HG03439 (cell line): ENCODE measurements around the gene TTC14.
"Not testable (repeated sequence)": the region's sequence is repeated elsewhere in the genome, so short reads cannot be mapped to it uniquely, and the experiment has no call there.

Experiments used
- ATAC-seq: cut with Tn5 transposase; IDR thresholded peaks from one replicate; pipeline ENCODE4 v1.9.1; 2021; ENCODE audit warnings: mild to moderate bottlenecking, moderate library complexity; ENCODE audit not compliant: unreplicated experiment

TTC14 gene, protein sequence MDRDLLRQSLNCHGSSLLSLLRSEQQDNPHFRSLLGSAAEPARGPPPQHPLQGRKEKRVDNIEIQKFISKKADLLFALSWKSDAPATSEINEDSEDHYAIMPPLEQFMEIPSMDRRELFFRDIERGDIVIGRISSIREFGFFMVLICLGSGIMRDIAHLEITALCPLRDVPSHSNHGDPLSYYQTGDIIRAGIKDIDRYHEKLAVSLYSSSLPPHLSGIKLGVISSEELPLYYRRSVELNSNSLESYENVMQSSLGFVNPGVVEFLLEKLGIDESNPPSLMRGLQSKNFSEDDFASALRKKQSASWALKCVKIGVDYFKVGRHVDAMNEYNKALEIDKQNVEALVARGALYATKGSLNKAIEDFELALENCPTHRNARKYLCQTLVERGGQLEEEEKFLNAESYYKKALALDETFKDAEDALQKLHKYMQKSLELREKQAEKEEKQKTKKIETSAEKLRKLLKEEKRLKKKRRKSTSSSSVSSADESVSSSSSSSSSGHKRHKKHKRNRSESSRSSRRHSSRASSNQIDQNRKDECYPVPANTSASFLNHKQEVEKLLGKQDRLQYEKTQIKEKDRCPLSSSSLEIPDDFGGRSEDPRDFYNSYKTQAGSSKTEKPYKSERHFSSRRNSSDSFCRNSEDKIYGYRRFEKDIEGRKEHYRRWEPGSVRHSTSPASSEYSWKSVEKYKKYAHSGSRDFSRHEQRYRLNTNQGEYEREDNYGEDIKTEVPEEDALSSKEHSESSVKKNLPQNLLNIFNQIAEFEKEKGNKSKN

DNA sequence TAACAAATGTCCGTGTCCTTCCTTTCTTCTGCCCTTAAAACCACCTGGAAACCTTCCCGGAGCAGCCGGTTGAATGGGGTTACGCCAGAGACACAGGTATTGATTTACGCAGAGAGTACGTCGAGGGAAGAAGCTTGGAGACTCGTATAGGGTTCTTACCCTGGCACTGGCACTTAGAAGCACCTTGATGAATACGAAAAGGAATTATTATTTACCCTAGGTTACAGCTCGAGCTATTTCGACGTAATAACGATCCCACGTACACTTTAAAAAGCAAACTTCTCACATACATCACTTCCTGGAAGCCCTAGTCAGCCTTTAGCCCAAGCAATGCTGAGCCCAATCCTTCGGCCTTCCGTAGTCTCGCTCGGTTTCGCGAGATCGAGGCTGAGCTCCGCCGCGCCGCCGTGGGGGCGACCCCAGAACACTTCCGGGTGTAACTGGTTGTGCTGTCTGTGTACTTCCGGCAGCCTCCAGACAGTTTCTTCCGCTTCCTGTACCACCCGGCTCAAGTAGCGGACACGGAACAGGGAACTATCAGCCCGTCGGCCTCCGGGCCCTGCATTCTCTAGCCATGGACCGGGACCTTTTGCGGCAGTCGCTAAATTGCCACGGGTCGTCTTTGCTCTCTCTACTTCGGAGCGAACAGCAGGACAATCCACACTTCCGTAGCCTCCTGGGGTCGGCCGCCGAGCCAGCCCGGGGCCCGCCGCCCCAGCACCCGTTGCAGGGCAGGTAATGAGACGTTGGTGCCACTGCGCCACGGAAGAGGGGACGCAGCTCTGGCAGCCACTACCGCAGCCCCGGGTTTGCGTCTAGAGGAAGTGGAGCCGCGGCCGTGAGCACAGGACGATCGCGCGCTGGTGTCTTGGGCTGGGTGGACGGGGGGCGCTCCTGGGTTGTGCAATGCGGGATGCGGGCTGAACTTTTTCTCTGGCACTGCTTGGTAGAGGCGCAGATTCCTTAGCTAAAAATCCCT is at the start of gene TTC14:
Gene TTC14 (plus strand): TSS at position 476 of the 979 bp plus-strand sequence. CDS start 99 bp downstream, at position 575.
- peak; percentile 98 for ATAC-seq

DNA sequence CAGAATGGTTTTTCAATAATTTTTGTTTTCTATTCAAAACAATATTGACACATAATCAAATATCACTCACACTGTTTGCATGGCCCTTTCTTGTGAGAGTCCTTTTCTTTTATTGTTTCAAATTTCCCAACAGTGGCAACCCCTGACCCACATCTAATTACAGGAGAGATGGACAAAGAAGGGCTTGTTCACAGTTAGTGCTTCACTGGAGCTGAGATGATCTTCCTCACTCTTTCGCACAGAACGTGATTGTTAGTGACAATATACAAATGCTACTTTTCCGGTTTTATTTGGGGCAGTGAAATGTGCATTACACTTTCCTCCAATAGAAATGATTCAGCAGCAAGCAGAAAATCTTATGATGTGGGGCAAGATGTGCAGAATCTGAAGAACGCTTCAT is 38.6 kb upstream of the TTC14 start:
- no peak for ATAC-seq

DNA sequence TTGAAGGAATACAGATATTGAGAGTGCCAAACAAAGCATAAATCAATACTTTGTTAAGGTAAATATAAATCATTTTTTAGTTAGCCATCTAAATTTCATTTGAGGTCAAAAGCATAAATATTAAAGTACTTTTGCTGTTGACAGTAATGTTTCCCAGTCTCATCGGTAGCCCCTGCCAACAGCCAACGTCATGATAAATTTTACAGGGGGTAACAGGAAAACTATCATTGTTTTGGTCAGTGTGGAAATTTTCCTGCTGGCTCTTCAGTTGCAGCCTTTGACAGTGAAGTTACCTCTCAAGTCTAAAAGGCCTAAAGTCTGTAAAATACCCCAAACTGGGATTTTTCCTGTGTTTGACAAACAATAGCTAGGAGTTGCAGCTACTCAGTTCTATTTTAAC is 37.3 kb upstream of the TTC14 start:
- no peak for ATAC-seq

DNA sequence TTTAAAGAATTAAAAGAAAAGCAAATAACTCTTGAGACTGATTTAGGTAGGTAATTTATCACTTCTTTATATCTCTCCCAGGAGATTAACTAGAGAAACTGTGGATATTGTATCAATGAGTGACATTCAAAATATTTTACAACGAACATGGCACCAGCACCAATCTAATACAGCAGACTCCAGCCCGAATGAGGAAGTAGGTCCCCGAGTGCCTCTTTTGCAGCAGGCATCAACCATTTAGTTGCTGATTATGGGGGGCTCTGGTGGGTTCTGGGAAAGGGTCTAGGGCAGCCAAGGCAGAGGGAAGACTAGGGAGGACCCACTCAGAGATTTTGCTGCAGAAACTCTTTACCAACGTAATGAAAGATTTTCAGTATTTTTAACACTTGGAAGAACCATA is 31.7 kb upstream of the TTC14 start:
- ATAC-seq, result no peak

DNA sequence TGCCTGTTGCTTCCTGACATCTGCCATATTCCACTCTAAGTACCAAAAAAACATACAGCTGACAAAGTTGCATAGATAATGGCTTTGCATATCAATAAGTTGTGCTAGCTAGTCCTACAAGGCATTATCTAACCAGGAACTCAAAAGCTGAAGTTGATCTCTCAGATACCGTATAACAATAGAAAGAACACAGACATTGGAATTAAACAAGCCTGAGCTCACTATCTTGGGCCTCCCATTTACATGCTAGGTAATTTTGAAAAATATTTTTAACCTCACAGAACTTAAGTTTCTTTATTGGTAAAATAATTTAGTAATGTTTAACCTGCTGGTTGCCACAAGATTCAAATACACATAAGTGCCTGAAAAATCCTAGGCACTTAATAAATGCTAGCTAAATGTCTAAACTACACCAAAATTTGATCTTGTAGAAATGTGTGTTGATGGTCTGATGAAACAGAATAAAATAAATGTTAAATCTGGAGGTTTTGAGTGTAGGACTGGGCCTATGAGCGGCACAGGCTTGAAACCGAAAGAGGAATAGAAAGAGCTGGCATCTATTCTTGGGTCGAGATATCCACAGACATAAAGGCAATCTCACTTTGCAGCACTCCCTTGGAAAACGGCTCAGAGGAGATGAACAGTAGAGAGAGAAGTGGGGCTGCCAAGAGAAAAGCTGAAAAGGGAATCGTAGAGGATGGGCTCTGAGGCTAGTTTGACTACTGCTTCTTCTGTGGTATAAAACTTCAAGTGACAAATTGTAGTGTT is 29.9 kb upstream of the TTC14 start:
- ATAC-seq, result peak; percentile 75

DNA sequence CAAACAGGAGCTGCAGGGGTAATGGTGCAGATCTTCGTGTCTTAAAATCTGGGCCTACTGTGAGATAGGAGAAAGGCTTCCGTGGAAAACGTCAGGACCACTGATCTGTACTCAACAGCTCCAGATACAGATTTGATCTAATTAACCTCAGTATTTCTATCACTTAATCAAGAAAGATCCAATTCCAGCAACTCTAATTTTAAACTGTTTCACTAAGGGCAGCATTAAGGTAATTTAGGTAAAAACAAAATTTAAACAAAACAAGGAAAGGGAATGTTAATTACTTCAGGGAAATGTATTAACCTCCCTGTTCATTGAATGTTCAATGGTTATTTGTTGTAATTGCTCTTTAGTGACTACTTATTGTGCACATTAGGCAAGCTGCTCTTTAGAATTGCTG is 26.4 kb upstream of the TTC14 start:
- ATAC-seq, result no peak

DNA sequence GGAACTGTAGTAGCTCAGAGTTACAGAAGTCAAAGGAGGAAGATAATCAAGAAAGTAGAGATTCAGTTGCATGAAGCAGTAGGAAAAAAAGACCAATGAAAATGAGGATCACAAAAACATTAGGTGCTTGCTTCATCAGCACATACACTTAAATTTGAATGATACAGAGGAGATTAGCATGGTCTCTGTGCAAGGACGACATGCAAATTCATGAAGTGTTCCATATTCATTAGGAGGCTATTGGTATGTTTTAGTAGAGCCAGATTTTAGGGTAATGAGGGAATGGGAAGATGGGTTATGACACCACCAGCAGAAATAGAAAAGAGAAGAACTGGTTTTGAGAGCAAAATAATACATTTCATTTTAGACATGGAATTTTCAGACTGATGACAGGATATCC is 21.0 kb upstream of the TTC14 start:
- no peak for ATAC-seq

DNA sequence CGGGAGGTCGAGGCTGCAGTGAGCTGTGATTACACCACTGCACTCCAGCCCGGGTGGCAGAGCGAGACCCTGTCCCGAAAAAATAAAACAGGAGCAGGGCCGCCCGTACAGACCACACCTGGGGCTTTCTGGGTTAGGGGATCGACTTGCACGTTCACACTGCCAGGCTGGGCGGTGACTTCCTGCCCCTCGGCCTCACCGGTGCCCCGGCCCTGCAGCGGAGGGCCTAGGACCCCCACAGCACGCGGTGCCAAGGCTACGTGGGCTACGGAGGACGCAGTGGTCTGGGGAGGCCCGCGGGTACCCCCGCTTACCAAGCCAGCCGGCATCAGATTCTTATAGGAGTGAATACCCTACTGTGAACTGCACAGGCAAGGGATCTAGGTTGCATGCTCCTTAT is 11.6 kb upstream of the TTC14 start:
- ATAC-seq, result no peak

DNA sequence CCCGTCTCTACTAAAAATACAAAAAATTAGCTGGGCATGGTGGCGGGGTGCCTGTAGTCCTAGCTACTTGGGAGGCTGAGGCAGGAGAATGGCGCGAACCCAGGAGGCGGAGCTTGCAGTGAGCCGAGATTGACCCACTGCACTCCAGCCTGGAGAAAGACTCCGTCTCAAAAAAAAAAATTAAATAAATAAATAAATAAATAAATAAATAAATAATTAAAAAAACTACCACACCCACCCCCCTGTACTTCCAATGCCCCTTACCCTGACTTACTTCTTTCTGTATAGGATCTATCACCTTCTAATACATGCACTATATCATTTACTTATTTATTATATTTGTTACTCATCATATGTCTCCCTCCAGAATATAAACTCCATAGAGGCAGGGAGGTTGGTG is 8.3 kb upstream of the TTC14 start:
- not testable (repeated sequence) for ATAC-seq

DNA sequence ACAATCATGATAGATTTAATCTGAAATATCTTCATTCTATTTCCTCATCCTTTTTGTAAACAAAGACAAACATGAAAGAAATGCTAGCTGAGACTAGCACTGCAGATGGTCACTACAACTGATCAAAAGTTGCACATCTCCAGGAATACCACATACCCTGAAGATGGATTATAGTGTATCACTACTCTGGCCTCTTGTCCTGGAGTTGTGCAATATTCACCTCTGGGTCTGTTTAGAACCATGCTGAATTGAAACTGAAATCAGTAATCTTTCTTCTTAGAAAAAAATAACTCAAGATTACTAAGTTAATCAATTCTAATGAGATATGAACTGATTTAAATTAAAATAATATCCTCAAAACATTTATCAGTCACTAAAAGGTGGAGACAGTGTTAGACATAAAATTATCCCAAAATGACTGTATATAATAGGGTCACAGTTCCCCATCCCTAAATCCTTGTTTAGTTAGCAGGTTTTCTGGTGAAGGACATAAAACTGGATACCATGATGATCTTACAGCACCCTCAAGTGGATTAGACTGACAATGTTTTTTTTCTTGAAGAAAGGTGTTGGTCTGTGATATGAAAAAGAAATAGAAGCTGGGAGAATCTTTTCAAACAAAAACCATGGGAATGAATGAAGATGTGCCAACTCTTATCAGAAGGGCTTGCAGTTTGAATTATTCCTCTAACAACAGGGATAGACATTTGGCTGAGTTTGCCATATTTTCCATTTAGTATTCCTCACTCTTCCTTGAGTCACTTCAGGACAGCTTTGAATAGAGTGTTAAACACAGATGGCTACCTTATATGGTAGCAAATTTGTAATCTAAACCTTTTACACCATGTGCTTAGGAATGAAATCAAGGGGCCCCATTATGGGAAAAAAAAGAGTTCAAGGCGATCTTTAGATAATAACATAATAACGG is 7.1 kb upstream of the TTC14 start:
- ATAC-seq, result no peak

DNA sequence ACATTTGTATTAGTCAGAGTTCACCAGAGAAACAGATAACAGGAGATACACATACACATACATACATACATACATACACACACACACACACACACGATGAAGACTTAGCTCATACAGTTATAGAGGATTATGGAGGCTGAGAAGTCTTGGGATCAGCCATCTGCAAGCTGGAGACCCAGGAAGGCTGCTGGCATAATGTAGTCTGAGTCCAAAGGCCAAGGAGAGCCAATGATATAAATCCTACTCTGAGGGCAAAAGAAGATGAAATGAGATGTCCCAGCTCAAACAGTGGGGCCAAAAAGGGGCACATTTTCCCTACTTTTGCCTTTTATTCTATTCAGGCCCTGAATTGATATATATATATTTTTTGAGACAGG is 6.4 kb upstream of the TTC14 start:
- ATAC-seq, result no peak

DNA sequence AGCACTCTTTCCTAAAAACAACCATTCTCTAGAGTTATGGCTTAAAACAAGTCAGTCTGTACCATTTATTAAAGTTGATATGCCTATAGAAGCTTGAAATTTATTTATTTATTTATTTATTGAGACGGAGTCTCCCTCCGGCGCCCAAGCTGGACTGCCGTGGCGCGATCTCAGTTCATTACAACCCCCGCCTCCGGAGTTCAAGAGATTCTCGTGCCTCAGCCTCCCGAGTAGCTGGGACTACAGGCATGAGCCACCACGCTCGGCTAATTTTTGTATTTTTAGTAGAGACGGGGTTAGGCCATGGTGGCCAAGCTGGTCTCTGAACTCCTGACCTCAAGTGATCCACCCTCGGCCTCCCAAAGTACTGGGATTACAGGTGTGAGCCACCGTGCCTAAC is 1.5 kb upstream of the TTC14 start:
- no peak for ATAC-seq

DNA sequence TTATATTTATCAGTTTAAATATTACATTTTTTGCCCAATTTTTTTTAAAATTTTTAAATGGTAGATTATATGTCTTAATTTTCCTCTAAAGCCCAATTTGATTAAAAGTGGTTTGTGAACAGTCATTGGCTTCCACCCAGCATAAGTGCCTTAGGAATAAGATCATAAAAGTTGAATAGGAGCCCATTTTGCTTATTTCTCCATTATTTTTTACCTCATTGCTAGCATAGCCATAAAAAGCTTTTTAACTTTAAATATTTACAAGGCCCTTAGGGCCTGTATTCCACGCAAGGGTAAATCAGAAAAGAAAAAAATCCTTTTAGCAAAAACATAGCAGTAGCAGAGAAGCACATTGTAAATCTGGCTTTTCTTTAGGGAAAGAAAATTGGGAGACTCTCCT is 9.0 kb downstream of the TTC14 start:
- ATAC-seq, result no peak

DNA sequence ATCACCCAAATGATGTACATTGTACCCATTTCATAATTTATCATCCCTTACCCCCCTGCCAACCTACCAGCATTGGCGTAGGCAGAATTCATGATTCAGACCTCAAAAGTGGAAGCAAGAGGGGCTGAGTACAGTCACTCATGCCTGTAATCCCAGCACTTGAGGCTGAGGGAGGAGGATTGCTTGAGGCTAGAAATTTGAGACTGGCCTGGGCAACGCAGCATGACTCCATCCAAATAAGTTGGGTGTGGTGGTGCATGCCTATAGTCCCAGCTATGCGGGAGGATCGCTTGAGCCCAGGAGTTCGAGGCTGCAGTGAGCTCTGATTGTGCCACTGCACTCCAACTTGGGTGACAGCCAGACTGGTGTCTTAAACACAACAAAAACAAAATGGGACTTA is 10.4 kb downstream of the TTC14 start:
- no peak for ATAC-seq

DNA sequence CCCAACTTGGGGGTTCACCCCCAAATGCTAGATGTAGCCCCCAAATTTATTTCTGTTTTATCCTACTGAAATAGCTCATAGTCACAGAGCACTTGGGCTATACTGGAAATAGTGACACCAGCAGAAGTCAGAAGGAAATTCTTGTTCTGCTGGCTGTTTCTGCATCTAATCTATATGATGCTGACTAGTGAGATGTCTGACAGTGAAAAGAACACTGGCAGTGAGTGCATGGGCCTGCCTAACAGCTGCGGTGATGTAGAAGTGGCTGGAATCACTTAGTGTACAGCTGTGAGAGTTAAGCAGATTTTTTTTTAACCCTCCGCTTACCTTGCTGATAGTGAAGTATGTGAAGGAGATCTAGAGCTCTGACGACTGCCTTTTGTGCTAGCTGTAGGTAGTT is 14.0 kb downstream of the TTC14 start:
- no peak for ATAC-seq

DNA sequence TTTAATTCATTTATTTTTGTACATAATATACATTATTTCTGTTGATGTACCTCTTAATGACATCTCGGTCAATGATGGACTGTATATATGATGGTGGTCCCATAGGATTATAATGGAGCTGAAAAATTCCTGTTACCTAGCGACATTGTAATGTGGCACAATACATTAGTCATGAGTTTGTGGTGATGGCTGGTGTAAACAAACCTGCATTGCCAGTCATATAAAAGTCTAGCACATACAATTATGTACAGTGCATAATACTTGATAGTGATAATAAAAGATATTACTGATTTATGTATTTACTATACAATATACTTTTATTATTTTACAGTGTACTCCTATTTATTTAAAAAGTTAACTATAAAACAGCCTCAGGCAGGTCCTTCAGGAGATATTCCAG is 15.1 kb downstream of the TTC14 start:
- no peak for ATAC-seq

DNA sequence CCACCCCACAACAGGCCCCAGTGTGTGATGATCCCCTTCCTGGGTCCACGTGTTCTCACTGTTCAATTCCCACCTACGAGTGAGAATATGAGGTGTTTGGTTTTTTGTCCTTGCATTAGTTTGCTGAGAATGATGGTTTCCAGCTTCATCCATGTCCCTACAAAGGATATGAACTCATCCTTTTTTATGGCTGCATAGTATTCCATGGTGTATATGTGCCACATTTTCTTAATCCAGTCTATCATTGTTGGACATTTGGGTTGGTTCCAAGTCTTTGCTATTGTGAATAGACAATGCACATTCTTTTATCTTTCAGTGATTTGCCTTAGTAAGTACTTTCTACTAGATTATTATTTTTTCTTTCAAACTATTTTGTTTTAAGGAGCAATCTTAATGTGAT is 16.6 kb downstream of the TTC14 start:
- ATAC-seq, result not testable (repeated sequence)

DNA sequence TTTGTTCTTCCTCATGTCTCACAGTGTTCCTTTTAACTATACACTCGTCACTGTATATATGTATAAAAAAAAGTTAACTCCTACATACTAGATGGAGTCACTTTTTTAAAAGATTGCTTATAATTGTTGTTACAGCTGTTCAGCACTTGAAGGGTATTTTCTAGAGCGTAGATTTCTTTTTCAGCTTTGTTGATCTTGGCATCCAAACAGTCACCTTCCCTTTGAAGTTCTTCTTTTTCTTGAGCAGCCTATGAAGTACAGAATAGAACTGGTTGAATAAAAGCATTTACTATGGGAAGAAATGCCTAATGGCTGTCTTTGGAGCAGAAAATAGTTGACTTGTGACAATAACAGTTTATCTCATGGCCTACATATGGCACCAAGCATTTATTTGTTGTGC is 17.8 kb downstream of the TTC14 start:
- no peak for ATAC-seq

DNA sequence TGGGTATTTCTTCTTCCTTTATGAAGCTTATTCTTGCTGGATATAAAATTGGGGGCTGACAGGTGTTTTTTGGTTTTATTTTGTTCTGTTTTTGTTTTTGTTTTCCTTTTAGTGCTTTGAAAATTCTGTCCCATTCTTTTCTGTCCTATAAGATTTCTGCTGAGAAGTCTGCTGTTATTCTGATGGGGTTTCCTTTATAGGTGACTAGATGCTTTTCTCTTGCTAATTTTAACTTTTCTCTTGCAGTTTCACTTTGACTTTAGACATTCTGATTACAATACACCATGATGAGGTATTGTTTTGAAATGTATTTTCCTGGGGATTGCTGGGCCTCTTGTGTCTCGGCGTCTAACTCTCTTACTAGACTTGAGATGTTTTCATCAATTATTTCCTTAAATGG is 22.8 kb downstream of the TTC14 start:
- ATAC-seq, result peak; percentile 62
